HG03442 (cell line): ENCODE data around the gene FGF5.

Experiments
- ATAC-seq: cut with Tn5 transposase; IDR thresholded peaks from one replicate; pipeline ENCODE4 v1.9.1; 2021; ENCODE audit warnings: mild to moderate bottlenecking, moderate library complexity; ENCODE audit not compliant: unreplicated experiment

FGF5 gene

GRCh38 chr4:80335226-80335553, 68.7 kb downstream of the FGF5 start:
- ATAC-seq: no peak

- peak; percentile 96 for ATAC-seq
Measured at GRCh38 chr4:80335554-80336358, 69.3 kb downstream of the FGF5 start, which contains the start of gene CFAP299. TSS of gene CFAP299 (plus strand) at chr4:80335730.

DNA sequence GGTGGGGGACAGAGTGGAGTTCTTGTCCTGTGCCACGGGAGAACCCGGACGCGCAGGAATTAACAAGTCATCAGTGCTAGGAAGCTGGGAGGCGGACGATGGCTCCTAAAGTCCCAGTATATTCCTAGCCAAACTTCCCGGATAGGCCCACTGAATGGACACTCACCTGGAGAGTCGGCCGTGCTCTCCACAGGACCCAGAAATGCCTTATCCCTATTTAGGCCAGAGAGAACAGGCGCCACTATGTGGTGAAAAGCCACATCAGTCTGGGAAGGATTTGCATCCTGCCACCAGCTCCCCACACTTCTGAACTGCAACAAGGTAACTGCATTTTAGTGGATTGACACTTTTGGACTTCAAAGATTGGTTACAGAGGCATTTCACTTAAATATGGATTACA, 70.1 kb downstream of the FGF5 start:
- ATAC-seq: no peak

DNA sequence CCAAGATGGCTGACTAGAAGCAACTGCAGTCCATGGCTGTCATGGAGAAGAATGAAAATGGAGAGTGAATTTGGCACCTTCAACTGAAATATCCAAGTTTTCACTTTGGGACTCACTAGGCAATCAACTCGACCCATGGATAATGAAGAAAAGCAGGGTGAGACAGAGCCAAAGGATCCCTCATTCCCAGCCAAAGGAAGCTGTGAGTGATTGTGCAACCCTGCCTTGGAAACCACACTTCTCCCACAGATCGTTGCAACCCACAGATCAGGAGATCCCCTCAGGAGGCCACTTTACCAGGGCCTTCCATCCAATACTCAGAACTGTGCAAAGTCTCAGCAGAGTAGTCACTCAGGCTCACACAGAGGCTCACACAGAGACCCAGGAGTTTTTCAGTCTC, 73.6 kb downstream of the FGF5 start:
- ATAC-seq: no peak
